Stimulated activated CD4-positive, alpha-beta T cell treated with anti-CD3 and anti-CD28 coated beads, Interleukin-1b, Interleukin-23, amount 100 ng/mL, for 24 hours (primary cell): ENCODE measurements around the gene FAM227A.
"Not testable (repeated sequence)": the region's sequence is repeated elsewhere in the genome, so short reads cannot be mapped to it uniquely, and the experiment has no call there.

Experiments
- DNase-seq, 4 experiments: peaks; one replicate each; pipeline ENCODE4 v3.0.0-alpha.2; 2020; ENCODE audit warnings: low read depth in 4 of 4, low spot score in 1 of 4

FAM227A gene

GRCh38 chr22:38612217-38613006, 43.8 kb downstream of the FAM227A start:
- DNase-seq, result no peak

GRCh38 chr22:38611559-38611958, 44.6 kb downstream of the FAM227A start:
- DNase-seq, result no peak

- DNase-seq, result no peak
These were observed 46.0 kb downstream of the FAM227A start for GRCh38 chr22:38610234-38610633.

GRCh38 chr22:38608992-38609750, 47.0 kb downstream of the FAM227A start:
- no peak for DNase-seq

GRCh38 chr22:38607680-38608079, 48.5 kb downstream of the FAM227A start:
- no peak for DNase-seq

GRCh38 chr22:38602166-38602565, 54.0 kb downstream of the FAM227A start:
- no peak for DNase-seq

GRCh38 chr22:38601221-38601764, 54.9 kb downstream of the FAM227A start:
- DNase-seq, result no peak

GRCh38 chr22:38599466-38599865, 56.7 kb downstream of the FAM227A start:
- DNase-seq, result no peak

GRCh38 chr22:38582923-38583322, 73.3 kb downstream of the FAM227A start:
- not testable (repeated sequence) for DNase-seq

- DNase-seq, result no peak
These were observed 77.7 kb downstream of the FAM227A start for GRCh38 chr22:38578505-38578904.

- DNase-seq, result peak in 1 of 4 experiments; percentile 6
These were observed 84.1 kb downstream of the FAM227A start for GRCh38 chr22:38572065-38572464.

- DNase-seq, result peak in 3 of 4 experiments; percentile 2 to 13 (median 10)
These were observed 85.3 kb downstream of the FAM227A start for GRCh38 chr22:38570779-38571364.

- DNase-seq, result peak; percentile 92 to 99 (median 98)
These were observed 86.0 kb downstream of the FAM227A start, which contains the start of gene DMC1 for GRCh38 chr22:38569972-38570778. TSS of gene DMC1 (minus strand) at chr22:38570183. CDS start at chr22:38568256, 1,927 bp downstream.

GRCh38 chr22:38569181-38569971, 86.8 kb downstream of the FAM227A start:
- DNase-seq, result no peak

GRCh38 chr22:38567531-38568285, 88.5 kb downstream of the FAM227A start:
- DNase-seq, result no peak

- no peak for DNase-seq
These were observed 89.3 kb downstream of the FAM227A start for GRCh38 chr22:38566726-38567504.

GRCh38 chr22:38565441-38565840, 90.8 kb downstream of the FAM227A start:
- DNase-seq, result no peak

GRCh38 chr22:38564669-38565068, 91.5 kb downstream of the FAM227A start:
- DNase-seq, result no peak
